Spinal cord (tissue), 10 donors: ENCODE results near the gene STAB1. TPM values are rescaled to one million over a fixed set of nuclear protein-coding genes. Genes with fewer than 3 reads are reported as not detected.
A peak's percentile ranks its signal among the peaks of the same experiment; 100 is the strongest.
"Not testable (repeated sequence)": the region's sequence is repeated elsewhere in the genome, so short reads cannot be mapped to it uniquely, and the experiment has no call there.

Source experiments
- DNase-seq, 6 donors: peaks; one replicate each; pipeline versions ENCODE4 v3.0.0 to v3.0.0-alpha.2; 2013 to 2015; ENCODE audit warnings: low spot score in 6 of 6, low read depth in 4 of 6
- H3K27ac ChIP-seq: one replicate; pipeline ENCODE4 v1.5.1; 2013; ENCODE audit warnings: low read depth, low read length, control low read depth
- H3K27me3 ChIP-seq: one replicate; pipeline ENCODE4 v1.6.1; 2013; ENCODE audit warnings: low read length; ENCODE audit not compliant: control insufficient read depth, insufficient read depth
- H3K36me3 ChIP-seq: one replicate; pipeline ENCODE4 v1.6.1; 2013; ENCODE audit warnings: low read length; ENCODE audit not compliant: control insufficient read depth, insufficient read depth
- H3K4me1 ChIP-seq: one replicate; pipeline ENCODE4 v1.6.1; 2013; ENCODE audit warnings: low read length; ENCODE audit not compliant: control insufficient read depth, insufficient read depth
- H3K4me3 ChIP-seq: one replicate; pipeline ENCODE4 v1.5.1; 2013; ENCODE audit warnings: low read depth, low read length, control low read depth
- H3K9me3 ChIP-seq: one replicate; pipeline ENCODE4 v1.6.1; 2013; ENCODE audit warnings: low read length; ENCODE audit not compliant: control insufficient read depth, insufficient read depth
- WGBS: methylation state at CpG from one replicate; pipeline ENCODE4 v1.1.5; 2013; ENCODE audit warnings: missing lambda C conversion rate; ENCODE audit not compliant: insufficient coverage; 5-methylcytosine and 5-hydroxymethylcytosine counted together
- polyA plus RNA-seq, 2 donors: library from polyadenylated mRNA; unstranded; fragments of 120-200 nt; gene quantifications; one replicate each; pipeline ENCODE4 v1.2.1, GENCODE V29; 2013; ENCODE audit not compliant: insufficient read length in 2 of 2
- total RNA-seq, 2 donors: library from RNA; depleted of rRNA in 1 of 2; stranded (reverse); fragments of 120-200 nt in 1 of 2; fragments of >200 nt in 1 of 2; gene quantifications; one replicate each; pipeline versions ENCODE4 v1.2.3 to v1.2.4, GENCODE V29; 2013 to 2014
- donor health status: healthy.

The STAB1 gene
- total and polyA plus RNA-seq, 4 donors: 34.5 to 79.7 (median 38.3) TPM

GRCh38 chr3:52523386-52524257 is 28.5 kb downstream of the STAB1 start:
- H3K4me1 ChIP-seq: peaks cover 24% of the 10 kb centered on the region
- peaks cover 84% of the 10 kb centered on the region for H3K36me3 ChIP-seq
- H3K27me3 ChIP-seq: no peaks in the 10 kb centered on the region
- DNase-seq: no peak
- 88% methylated on average over 23 of the region's 26 CpGs for WGBS
- no peaks in the 10 kb centered on the region for H3K9me3 ChIP-seq
- no peak overlapping the region for H3K27ac ChIP-seq
- no peak overlapping the region for H3K4me3 ChIP-seq

- no peak overlapping the region for H3K4me3 ChIP-seq
- no peaks in the 10 kb centered on the region for H3K9me3 ChIP-seq
- H3K27me3 ChIP-seq: no peaks in the 10 kb centered on the region
- 94% methylated on average over 18 of the region's 18 CpGs for WGBS
- H3K36me3 ChIP-seq: peaks cover 91% of the 10 kb centered on the region
- H3K4me1 ChIP-seq: peaks cover 18% of the 10 kb centered on the region
- no peak overlapping the region for H3K27ac ChIP-seq
- no peak for DNase-seq
These were observed 29.2 kb downstream of the STAB1 start for GRCh38 chr3:52524258-52524751.

- peaks cover 18% of the 10 kb centered on the region for H3K4me1 ChIP-seq
- no peak for DNase-seq
- H3K4me3 ChIP-seq: no peak overlapping the region
- H3K9me3 ChIP-seq: no peaks in the 10 kb centered on the region
- H3K36me3 ChIP-seq: peaks cover 97% of the 10 kb centered on the region
- H3K27me3 ChIP-seq: no peaks in the 10 kb centered on the region
- peak overlapping the region; percentile 25 for H3K27ac ChIP-seq
- 89% methylated on average over 19 of the region's 34 CpGs for WGBS
These were observed 29.9 kb downstream of the STAB1 start for GRCh38 chr3:52524752-52525679.

GRCh38 chr3:52525680-52526561 is 30.8 kb downstream of the STAB1 start:
- peaks cover 93% of the 10 kb centered on the region for H3K36me3 ChIP-seq
- no peaks in the 10 kb centered on the region for H3K9me3 ChIP-seq
- no peak overlapping the region for H3K4me3 ChIP-seq
- DNase-seq: no peak
- peaks cover 20% of the 10 kb centered on the region for H3K4me1 ChIP-seq
- peak overlapping the region; percentile 25 for H3K27ac ChIP-seq
- no peaks in the 10 kb centered on the region for H3K27me3 ChIP-seq
- WGBS: 88% methylated on average over 6 of the region's 9 CpGs

- H3K9me3 ChIP-seq, H3K4me3 ChIP-seq, H3K27me3 ChIP-seq, DNase-seq, H3K27ac ChIP-seq: not testable (repeated sequence)
- 90% methylated on average over 2 of the region's 5 CpGs for WGBS
- peaks cover 90% of the 10 kb centered on the region for H3K36me3 ChIP-seq
- peaks cover 27% of the 10 kb centered on the region for H3K4me1 ChIP-seq
These were observed 31.5 kb downstream of the STAB1 start for GRCh38 chr3:52526671-52527038.

- H3K27me3 ChIP-seq: no peaks in the 10 kb centered on the region
- H3K4me1 ChIP-seq: peaks cover 32% of the 10 kb centered on the region
- H3K9me3 ChIP-seq: no peaks in the 10 kb centered on the region
- H3K4me3 ChIP-seq: no peak overlapping the region
- H3K27ac ChIP-seq: no peak overlapping the region
- WGBS: 90% methylated on average over 9 of the region's 14 CpGs
- H3K36me3 ChIP-seq: peaks cover 85% of the 10 kb centered on the region
- no peak for DNase-seq
These were observed 32.0 kb downstream of the STAB1 start for GRCh38 chr3:52527039-52527731.

GRCh38 chr3:52527732-52528585 is 32.8 kb downstream of the STAB1 start:
- DNase-seq: no peak
- Histone ChIP-seq H3K4me1 (peaks cover 40% of the 10 kb centered on the region), H3K4me3 (no peak overlapping the region), H3K27me3 (no peaks in the 10 kb centered on the region), H3K9me3 (no peaks in the 10 kb centered on the region), H3K36me3 (peaks cover 77% of the 10 kb centered on the region), H3K27ac (no peak overlapping the region)
- WGBS: 92% methylated on average over 9 of the region's 18 CpGs
